Uterus (tissue), 2 donors: ENCODE results near the gene MSL2.
"Not testable (repeated sequence)": the region's sequence is repeated elsewhere in the genome, so short reads cannot be mapped to it uniquely, and the experiment has no call there.

Source experiments
- CTCF ChIP-seq, 4 experiments: fragments of 200-600 bp in 2 of 4; fragments of 450-650 bp in 2 of 4; sonication (generic) in 2 of 4; IDR thresholded peaks; one replicate each; pipeline ENCODE4 v1.5.1; 2016 to 2019; ENCODE audit warnings: antibody characterized with exemption in 4 of 4, mild to moderate bottlenecking in 2 of 4, moderate library complexity in 1 of 4
- POLR2A ChIP-seq, 2 donors: fragments of 450-650 bp; IDR thresholded peaks; one replicate each; pipeline ENCODE4 v1.6.1; 2016; ENCODE audit warnings: antibody characterized with exemption in 2 of 2, mild to moderate bottlenecking in 1 of 2, moderate library complexity in 1 of 2

GRCh38 chr3:136119783-136120182 lies 76.4 kb downstream of the MSL2 start:
- TF ChIP-seq CTCF, POLR2A (IDR thresholded peaks at IDR 0.05): not testable (repeated sequence)
